IMR-90 (cell line): ENCODE results near the gene ARHGAP45. TPM values are rescaled to one million over a fixed set of nuclear protein-coding genes. Genes with fewer than 3 reads are reported as not detected.

Experiments
- ATAC-seq: fragments of 200-7000 bp; cut with Tn5 transposase; 2 replicates; pipeline ENCODE4 v1.9.1; 2020; ENCODE audit warnings: low read depth, mild to moderate bottlenecking, moderate library complexity
- BruUV-seq: library from RNA; stranded (reverse); fragments of 400-500 nt; replicated peaks from 2 replicates; lab custom pipeline; 2021; lab: Mats Ljungman, UMichigan
- CTCF ChIA-PET: fragments of 300-600 bp; formaldehyde crosslinking; extraction: SDS; loops from one replicate; lab custom pipeline; 2021; ENCODE audit warnings: antibody characterized with exemption; lab: Yijun Ruan, JAX
- POLR2A ChIA-PET: fragments of 300-600 bp; sonication (Branson Sonifier 250); formaldehyde crosslinking; loops from one replicate; lab custom pipeline; 2022; ENCODE audit warnings: antibody characterized with exemption; ENCODE audit not compliant: unreplicated experiment; lab: Charles Lee
- DNase-seq: peaks from one replicate; pipeline ENCODE4 v3.0.0; 2013
- H2AFZ ChIP-seq: replicated peaks from 2 replicates; pipeline ENCODE3; 2013; ENCODE audit warnings: low read length, mild to moderate bottlenecking; ENCODE audit not compliant: poor library complexity
- H2AK5ac ChIP-seq: 2 replicates; pipeline ENCODE4 v1.6.1; 2013; ENCODE audit warnings: low read depth, low read length, inconsistent platforms
- H2AK9ac ChIP-seq: replicated peaks from 2 replicates; pipeline ENCODE3; 2013; ENCODE audit warnings: mild to moderate bottlenecking, low read depth, low read length, moderate library complexity; ENCODE audit not compliant: poor library complexity
- H2BK120ac ChIP-seq: 2 replicates; pipeline ENCODE4 v1.6.1; 2013; ENCODE audit warnings: low read depth, low read length, inconsistent platforms
- H2BK15ac ChIP-seq: 3 replicates; pipeline ENCODE4 v1.6.1; 2013; ENCODE audit warnings: low read depth, low read length, inconsistent platforms
- H2BK20ac ChIP-seq: 2 replicates; pipeline ENCODE4 v1.6.1; 2013; ENCODE audit warnings: low read depth, mild to moderate bottlenecking, inconsistent platforms, low read length, moderate library complexity
- H2BK5ac ChIP-seq: 2 replicates; pipeline ENCODE4 v1.6.1; 2013; ENCODE audit warnings: mild to moderate bottlenecking, low read depth, low read length, inconsistent platforms; ENCODE audit not compliant: poor library complexity, severe bottlenecking
- H3K14ac ChIP-seq: replicated peaks from 2 replicates; pipeline ENCODE4 v1.6.1; 2013; ENCODE audit warnings: low read depth, low read length, inconsistent platforms
- H3K18ac ChIP-seq: 2 replicates; pipeline ENCODE4 v1.6.1; 2013; ENCODE audit warnings: low read depth, low read length, control low read depth
- H3K23ac ChIP-seq: 2 replicates; pipeline ENCODE4 v1.6.1; 2013; ENCODE audit warnings: low read depth, low read length, inconsistent platforms
- H3K27ac ChIP-seq: 2 replicates; pipeline ENCODE4 v1.5.1; 2013; ENCODE audit warnings: mild to moderate bottlenecking, control low read depth, low read length; ENCODE audit not compliant: insufficient read depth
- H3K27me3 ChIP-seq: 2 replicates; pipeline ENCODE4 v1.6.1; 2013; ENCODE audit warnings: low read length; ENCODE audit not compliant: control insufficient read depth, insufficient read depth
- H3K36me3 ChIP-seq: 2 replicates; pipeline ENCODE4 v1.6.1; 2013; ENCODE audit warnings: low read length, mixed read lengths; ENCODE audit not compliant: control insufficient read depth, insufficient read depth
- H3K4ac ChIP-seq: 2 replicates; pipeline ENCODE4 v1.6.1; 2013; ENCODE audit warnings: low read depth, low read length, inconsistent platforms
- H3K4me1 ChIP-seq: 2 replicates; pipeline ENCODE4 v1.6.1; 2013; ENCODE audit warnings: low read length, mixed read lengths; ENCODE audit not compliant: control insufficient read depth, insufficient read depth
- H3K4me2 ChIP-seq: 2 replicates; pipeline ENCODE4 v1.6.1; 2013; ENCODE audit warnings: low read depth, mild to moderate bottlenecking, control low read depth, low read length, moderate library complexity
- H3K4me3 ChIP-seq: 2 replicates; pipeline ENCODE4 v1.5.1; 2013; ENCODE audit warnings: low read depth, mild to moderate bottlenecking, control low read depth, low read length, moderate library complexity; ENCODE audit not compliant: insufficient read depth
- H3K56ac ChIP-seq: 2 replicates; pipeline ENCODE4 v1.6.1; 2013; ENCODE audit warnings: low read length, inconsistent platforms; ENCODE audit not compliant: insufficient read depth; ENCODE audit errors: extremely low read depth
- H3K79me1 ChIP-seq, 2 experiments: 2 replicates each; pipeline ENCODE4 v1.6.1; 2013; ENCODE audit warnings: low read length in 2 of 2, inconsistent platforms in 1 of 2, low read depth in 1 of 2
- H3K9ac ChIP-seq: 2 replicates; pipeline ENCODE4 v1.6.1; 2013; ENCODE audit warnings: low read depth, low read length, control low read depth
- H3K9me1 ChIP-seq: 2 replicates; pipeline ENCODE4 v1.6.1; 2013; ENCODE audit warnings: low read length, inconsistent platforms; ENCODE audit not compliant: insufficient read depth
- H3K9me3 ChIP-seq: 2 replicates; pipeline ENCODE4 v1.6.1; 2013; ENCODE audit warnings: low read length; ENCODE audit not compliant: control insufficient read depth, insufficient read depth
- H4K20me1 ChIP-seq: 2 replicates; pipeline ENCODE4 v1.6.1; 2013; ENCODE audit warnings: low read length, inconsistent platforms; ENCODE audit not compliant: insufficient read depth
- H4K5ac ChIP-seq: 2 replicates; pipeline ENCODE4 v1.6.1; 2013; ENCODE audit warnings: mild to moderate bottlenecking, low read depth, low read length, control low read depth
- H4K8ac ChIP-seq, 2 experiments: 2 replicates each; pipeline ENCODE4 v1.6.1; 2013; ENCODE audit warnings: low read depth in 2 of 2, low read length in 2 of 2, control low read depth in 1 of 2, inconsistent platforms in 1 of 2
- H4K91ac ChIP-seq: 2 replicates; pipeline ENCODE4 v1.6.1; 2013; ENCODE audit warnings: low read depth, low read length, inconsistent platforms; ENCODE audit not compliant: insufficient read depth
- BHLHE40 ChIP-seq: fragments of 150-350 bp; IDR thresholded peaks from 2 replicates; pipeline ENCODE4 v1.6.1; 2016; ENCODE audit warnings: mild to moderate bottlenecking, low read depth, low read length
- CHD1 ChIP-seq: IDR thresholded peaks from 2 replicates; pipeline ENCODE4 v1.6.1; 2012; ENCODE audit warnings: low read depth, low read length, improper control_type of control experiment
- FOS ChIP-seq: fragments of 150-350 bp; IDR thresholded peaks from 2 replicates; pipeline ENCODE4 v1.6.1; 2016; ENCODE audit warnings: low read depth, low read length
- MAFK ChIP-seq: IDR thresholded peaks from 2 replicates; pipeline ENCODE4 v1.6.1; 2012; ENCODE audit warnings: low read depth, low read length, improper control_type of control experiment
- MAZ ChIP-seq: IDR thresholded peaks from 2 replicates; pipeline ENCODE4 v1.6.1; 2012; ENCODE audit warnings: low read depth, mild to moderate bottlenecking, low read length, improper control_type of control experiment, moderate library complexity, borderline replicate concordance
- RAD21 ChIP-seq: IDR thresholded peaks from 2 replicates; pipeline ENCODE4 v1.6.1; 2012; ENCODE audit warnings: low read length, improper control_type of control experiment
- RCOR1 ChIP-seq: IDR thresholded peaks from 2 replicates; pipeline ENCODE4 v1.6.1; 2012; ENCODE audit warnings: mild to moderate bottlenecking, low read length, improper control_type of control experiment; ENCODE audit not compliant: insufficient replicate concordance
- RFX5 ChIP-seq: IDR thresholded peaks from 2 replicates; pipeline ENCODE4 v1.8.0; 2012; ENCODE audit warnings: low read depth, mild to moderate bottlenecking, low read length, moderate library complexity
- WGBS, 2 experiments: methylation state at CpG; one replicate each; pipeline versions ENCODE4 v1.1.5 to v1.1.7; 2013; ENCODE audit warnings: missing lambda C conversion rate in 2 of 2; ENCODE audit not compliant: insufficient read length in 1 of 2; ENCODE audit errors: extremely low coverage in 2 of 2; 5-methylcytosine and 5-hydroxymethylcytosine counted together
- dilution Hi-C: fragments of 300-500 bp; cut with HindIII; formaldehyde crosslinking; loops from one replicate; pipeline ENCODE4 v1.14.3; 2018; ENCODE audit warnings: low sequenced_read_pairs; ENCODE audit not compliant: unreplicated experiment
- in situ Hi-C: fragments of 300-500 bp; cut with MboI; formaldehyde crosslinking; loops from 3 replicates; pipeline ENCODE4 v1.14.3; 2019; ENCODE audit warnings: low sequenced_read_pairs, inconsistent platforms, mixed read lengths
- intact Hi-C: fragments of 100-400 bp; cut with micrococcal nuclease; formaldehyde crosslinking; loops from 2 replicates; pipeline ENCODE4 v1.10.0; 2022
- polyA plus RNA-seq, 3 experiments: library from polyadenylated mRNA; depleted of rRNA; stranded (reverse); fragments of >200 nt; gene quantifications; 2 replicates each; pipeline ENCODE4 v1.2.3, GENCODE V29; 2012; ENCODE audit warnings: low replicate concordance in 1 of 3
- total RNA-seq: library from RNA; depleted of rRNA; stranded (reverse); fragments of >200 nt; gene quantifications from 2 replicates; pipeline ENCODE4 v1.2.3, GENCODE V29; 2012
- TF ChIP-seq, protein P1 (sequence below): conservative IDR thresholded peaks from 2 replicates; pipeline ENCODE4 v1.5.1; 2012; ENCODE audit warnings: mild to moderate bottlenecking, low read depth, low read length, improper control_type of control experiment
- TF ChIP-seq, protein P2 (sequence below): fragments of 150-350 bp; IDR thresholded peaks from 2 replicates; pipeline ENCODE4 v1.6.1; 2016; ENCODE audit warnings: low read depth, mild to moderate bottlenecking, low read length, moderate library complexity, borderline replicate concordance

Gene ARHGAP45
- total and polyA plus RNA-seq, 2 of the 4 experiments (the other 2 are of a cell fraction) = 1.3 to 1.7 TPM

DNA sequence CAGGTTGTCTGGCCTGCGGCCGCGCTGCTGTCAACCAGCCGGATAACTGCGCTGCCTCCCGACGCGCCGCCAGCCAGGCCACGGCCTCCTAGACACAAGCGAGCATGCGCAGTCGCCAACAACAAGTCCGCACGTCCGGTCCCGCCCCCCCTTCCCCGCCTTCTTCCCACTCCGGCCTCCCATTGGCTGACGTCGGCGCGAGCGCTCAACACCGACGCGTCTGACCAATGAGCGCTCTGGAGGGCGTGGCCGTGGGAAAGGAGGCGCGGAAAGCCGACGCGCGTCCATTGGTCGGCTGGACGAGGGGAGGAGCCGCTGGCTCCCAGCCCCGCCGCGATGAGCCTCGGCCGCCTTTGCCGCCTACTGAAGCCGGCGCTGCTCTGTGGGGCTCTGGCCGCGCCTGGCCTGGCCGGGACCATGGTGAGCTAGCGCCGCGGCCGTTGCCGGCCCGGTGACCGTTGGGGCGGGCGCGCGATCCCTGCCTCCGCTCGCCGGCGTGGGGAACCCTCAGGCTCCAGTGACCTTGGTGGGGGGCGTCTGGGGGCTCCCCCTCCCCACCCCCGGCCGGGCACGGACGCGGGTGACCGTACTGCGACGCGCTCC lies 36.8 kb downstream of the ARHGAP45 start, which contains the start of gene GPX4 (continued):
- TF ChIP-seq CHD1 = no peak
- no peak for TF ChIP-seq FOS

DNA sequence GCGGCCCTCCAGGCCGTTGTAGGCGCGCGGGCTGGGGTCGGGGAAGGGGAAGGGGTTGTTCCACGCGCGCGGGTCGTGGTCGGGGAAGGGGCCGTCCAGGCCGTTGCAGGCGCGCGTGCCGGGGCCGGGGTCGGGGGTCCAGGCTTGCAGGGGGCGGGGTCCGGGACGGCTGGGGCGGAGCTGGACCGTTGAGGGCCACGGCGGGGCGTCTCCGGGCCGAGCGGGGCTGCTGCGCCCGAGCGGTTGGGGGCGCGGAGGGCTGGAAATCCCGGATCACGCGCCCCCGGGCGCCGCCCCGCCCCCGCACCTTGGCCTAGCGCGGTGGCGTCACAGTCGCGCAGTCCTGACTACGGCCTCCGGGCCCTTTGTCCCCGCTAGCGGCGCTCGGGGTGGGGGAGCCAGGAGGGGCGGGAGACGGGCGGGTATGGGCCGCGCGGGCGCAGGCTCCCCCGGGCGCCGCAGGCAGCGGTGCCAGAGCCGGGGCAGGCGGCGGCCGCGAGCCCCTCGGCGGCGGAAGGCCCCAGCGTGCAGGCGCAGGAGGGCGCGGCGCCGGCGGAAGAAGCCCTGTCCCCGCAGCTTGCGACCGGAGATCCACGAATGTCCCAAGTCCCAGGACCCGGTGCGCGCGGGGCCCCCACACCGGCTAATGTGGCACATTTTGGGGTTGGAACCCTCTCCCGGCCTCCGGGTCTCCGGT lies 37.5 kb downstream of the ARHGAP45 start:
- ATAC-seq = peak; percentile 45
- dilution Hi-C loops (no loop called here), in situ Hi-C loops (loop anchor here (5.0 kb wide), 1 partner anchor 98 kb away; no protein-coding TSS in a partner anchor), intact Hi-C loops (loop anchor here (5.0 kb wide), 1 partner anchor 77 kb away; the partner anchor contains the start of gene CNN2)
- Histone ChIP-seq H2AFZ (peak overlapping the region; percentile 70), H2AK5ac (peak overlapping the region; percentile 91; the same call in 1 of the 2 replicates), H3K14ac (peak overlapping the region; percentile 95), H3K27me3 (no peaks in the 10 kb centered on the region), H4K5ac (no peak overlapping the region), H4K91ac (peak overlapping the region; percentile 35), H2BK5ac (peak overlapping the region; percentile 93), H3K36me3 (peaks cover 38% of the 10 kb centered on the region; the same call in 1 of the 2 replicates), H2BK120ac (peak overlapping the region; percentile 70; the same call in 1 of the 2 replicates), H4K8ac (peak overlapping the region in 1 of 2 experiments; percentile 32; a peak in 1 of 4 replicates), H2AK9ac (peak overlapping the region; percentile 98), H3K56ac (peak overlapping the region; percentile 62; the same call in 1 of the 2 replicates), H3K4me1 (peaks cover 10% of the 10 kb centered on the region), H2BK15ac (no peak overlapping the region), H3K4me3 (peak overlapping the region; percentile 85), H4K20me1 (peaks cover 49% of the 10 kb centered on the region), H3K79me1 (peaks cover 0 to 25% of the 10 kb centered on the region in 2 experiments; a peak in 2 of 4 replicates), H3K9me1 (0 out of 2 replicates have a peak, but pooled peaks cover 2% of the 10 kb centered on the region), H2BK20ac (no peak overlapping the region), H3K23ac (peak overlapping the region; percentile 95; the same call in 1 of the 2 replicates), H3K27ac (peak overlapping the region; percentile 84), H3K4ac (peak overlapping the region; percentile 94), H3K18ac (no peak overlapping the region; the same call in 1 of the 2 replicates), H3K4me2 (peak overlapping the region; percentile 89), H3K9ac (peak overlapping the region; percentile 96), H3K9me3 (peaks cover 3% of the 10 kb centered on the region)
- CTCF ChIA-PET = interaction anchor here (1.5 kb wide), 1 partner anchor 9 kb away, joined by 6 read pairs; no protein-coding TSS in a partner anchor
- 0% methylated on average over 39 of the region's 93 CpGs; no CpG with 5 or more reads in 1 of the 2 experiments for WGBS, 2 experiments
- peak; percentile 69 for DNase-seq
- POLR2A ChIA-PET = interaction anchor here (0.6 to 0.7 kb wide), 2 partner anchors 96 to 164 kb away, joined by 3 to 4 read pairs; partner anchors contain the start of gene CIRBP
- no TSS peak for BruUV-seq
- TF ChIP-seq, protein P1, sequence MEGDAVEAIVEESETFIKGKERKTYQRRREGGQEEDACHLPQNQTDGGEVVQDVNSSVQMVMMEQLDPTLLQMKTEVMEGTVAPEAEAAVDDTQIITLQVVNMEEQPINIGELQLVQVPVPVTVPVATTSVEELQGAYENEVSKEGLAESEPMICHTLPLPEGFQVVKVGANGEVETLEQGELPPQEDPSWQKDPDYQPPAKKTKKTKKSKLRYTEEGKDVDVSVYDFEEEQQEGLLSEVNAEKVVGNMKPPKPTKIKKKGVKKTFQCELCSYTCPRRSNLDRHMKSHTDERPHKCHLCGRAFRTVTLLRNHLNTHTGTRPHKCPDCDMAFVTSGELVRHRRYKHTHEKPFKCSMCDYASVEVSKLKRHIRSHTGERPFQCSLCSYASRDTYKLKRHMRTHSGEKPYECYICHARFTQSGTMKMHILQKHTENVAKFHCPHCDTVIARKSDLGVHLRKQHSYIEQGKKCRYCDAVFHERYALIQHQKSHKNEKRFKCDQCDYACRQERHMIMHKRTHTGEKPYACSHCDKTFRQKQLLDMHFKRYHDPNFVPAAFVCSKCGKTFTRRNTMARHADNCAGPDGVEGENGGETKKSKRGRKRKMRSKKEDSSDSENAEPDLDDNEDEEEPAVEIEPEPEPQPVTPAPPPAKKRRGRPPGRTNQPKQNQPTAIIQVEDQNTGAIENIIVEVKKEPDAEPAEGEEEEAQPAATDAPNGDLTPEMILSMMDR = 0 out of 2 replicates have a peak, but pooled peaks have one; percentile 5
- TF ChIP-seq CHD1 (no peak), RCOR1 (no peak), FOS (no peak), RFX5 (no peak), MAZ (peak; percentile 63; the same call in 1 of the 2 replicates), RAD21 (no peak), MAFK (no peak), BHLHE40 (peak; percentile 34; the same call in 1 of the 2 replicates)
- TF ChIP-seq, protein P2, sequence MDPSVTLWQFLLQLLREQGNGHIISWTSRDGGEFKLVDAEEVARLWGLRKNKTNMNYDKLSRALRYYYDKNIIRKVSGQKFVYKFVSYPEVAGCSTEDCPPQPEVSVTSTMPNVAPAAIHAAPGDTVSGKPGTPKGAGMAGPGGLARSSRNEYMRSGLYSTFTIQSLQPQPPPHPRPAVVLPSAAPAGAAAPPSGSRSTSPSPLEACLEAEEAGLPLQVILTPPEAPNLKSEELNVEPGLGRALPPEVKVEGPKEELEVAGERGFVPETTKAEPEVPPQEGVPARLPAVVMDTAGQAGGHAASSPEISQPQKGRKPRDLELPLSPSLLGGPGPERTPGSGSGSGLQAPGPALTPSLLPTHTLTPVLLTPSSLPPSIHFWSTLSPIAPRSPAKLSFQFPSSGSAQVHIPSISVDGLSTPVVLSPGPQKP = no peak
